ENCODE results near the gene MAST2. TPM values are rescaled to one million over a fixed set of nuclear protein-coding genes. Genes with fewer than 3 reads are reported as not detected.

MAST2 gene
- total and polyA plus RNA-seq, 9 of the 15 experiments (the other 6 are each of a cell fraction or from before 2014, with no cell fraction given), result 0.73 to 32.0 (median 17.8) TPM

DNA sequence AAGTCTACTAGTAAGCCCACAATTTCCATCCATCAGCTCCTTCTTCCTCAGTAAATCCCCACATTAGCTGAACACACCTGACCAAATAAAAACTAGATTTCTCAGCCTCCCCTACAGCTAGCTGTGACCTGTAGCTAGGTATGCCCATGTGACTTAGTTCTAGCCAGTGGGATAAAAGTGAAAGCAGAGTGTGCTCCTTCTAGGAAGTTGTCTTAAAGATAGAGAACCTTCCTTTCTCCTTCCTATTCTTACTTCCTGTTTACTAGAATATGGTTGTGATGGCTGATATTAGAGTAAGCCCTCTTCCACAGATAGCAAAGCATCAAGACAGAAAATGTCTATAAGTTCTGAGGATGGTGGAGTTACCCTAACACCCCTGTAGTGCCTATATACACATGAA is 262.0 kb downstream of the MAST2 start:
- ChIA-PET POLR2A (interaction anchor here (0.6 to 1.3 kb wide), 4 partner anchors 12 to 66 kb away, joined by 3 to 5 read pairs (median 4); no protein-coding TSS in a partner anchor), CTCF (ENCODE audit: low intra/inter-chr PET ratio) (no interaction called here)
- Histone ChIP-seq H3K27me3 (ENCODE audit: control insufficient read depth in 2 of 2, insufficient read depth in 2 of 2, low read length in 2 of 2) (no peaks in the 10 kb centered on the region), H3K79me2 (ENCODE audit: control insufficient read depth, insufficient read depth, low read length) (no peaks in the 10 kb centered on the region), H3K4me3 (no peak overlapping the region), H3K36me3 (ENCODE audit: control insufficient read depth, insufficient read depth, low read length) (peaks cover 12% of the 10 kb centered on the region; the same call in 2 of the 3 replicates), H3K9ac (ENCODE audit: insufficient read depth in 1 of 2, low read depth in 2 of 2, low read length in 2 of 2) (no peak overlapping the region), H3K9me1 (ENCODE audit: control insufficient read depth, insufficient read depth, low read length) (no peaks in the 10 kb centered on the region), H3K4me2 (ENCODE audit: insufficient read depth, low read length) (peak overlapping the region; percentile 28; the same call in 1 of the 2 replicates), H2AFZ (ENCODE audit: low read depth, low read length) (peak overlapping the region; percentile 82), H4K20me1 (replicated peaks; ENCODE audit: control insufficient read depth, insufficient read depth, low read length) (no peaks in the 10 kb centered on the region), H3K27ac (ENCODE audit: extremely low read depth, low read depth, low read length) (peak overlapping the region; percentile 37; the same call in 2 of the 3 replicates), H3K9me3 (replicated peaks; ENCODE audit: control insufficient read depth, insufficient read depth, low read depth, low read length) (no peaks in the 10 kb centered on the region), H3K4me1 (replicated peaks in 1 of 2; ENCODE audit: control insufficient read depth in 2 of 2, insufficient read depth in 2 of 2, low read length in 2 of 2) (peaks cover 0 to 13% of the 10 kb centered on the region in 2 experiments; a peak in 3 of 5 replicates)
- peak in 2 of 4 experiments; percentile 22 to 24 for DNase-seq (ENCODE audit: extremely low read depth in 1 of 4, low spot score in 3 of 4)
- in situ Hi-C loops (cut with MboI) (no loop called here), intact Hi-C loops (cut with micrococcal nuclease) (no loop called here)
- BruUV-seq (replicated peaks), result no TSS peak
- peak; percentile 87 for ATAC-seq
- FAIRE-seq, result no peak
- TF ChIP-seq, protein P1, sequence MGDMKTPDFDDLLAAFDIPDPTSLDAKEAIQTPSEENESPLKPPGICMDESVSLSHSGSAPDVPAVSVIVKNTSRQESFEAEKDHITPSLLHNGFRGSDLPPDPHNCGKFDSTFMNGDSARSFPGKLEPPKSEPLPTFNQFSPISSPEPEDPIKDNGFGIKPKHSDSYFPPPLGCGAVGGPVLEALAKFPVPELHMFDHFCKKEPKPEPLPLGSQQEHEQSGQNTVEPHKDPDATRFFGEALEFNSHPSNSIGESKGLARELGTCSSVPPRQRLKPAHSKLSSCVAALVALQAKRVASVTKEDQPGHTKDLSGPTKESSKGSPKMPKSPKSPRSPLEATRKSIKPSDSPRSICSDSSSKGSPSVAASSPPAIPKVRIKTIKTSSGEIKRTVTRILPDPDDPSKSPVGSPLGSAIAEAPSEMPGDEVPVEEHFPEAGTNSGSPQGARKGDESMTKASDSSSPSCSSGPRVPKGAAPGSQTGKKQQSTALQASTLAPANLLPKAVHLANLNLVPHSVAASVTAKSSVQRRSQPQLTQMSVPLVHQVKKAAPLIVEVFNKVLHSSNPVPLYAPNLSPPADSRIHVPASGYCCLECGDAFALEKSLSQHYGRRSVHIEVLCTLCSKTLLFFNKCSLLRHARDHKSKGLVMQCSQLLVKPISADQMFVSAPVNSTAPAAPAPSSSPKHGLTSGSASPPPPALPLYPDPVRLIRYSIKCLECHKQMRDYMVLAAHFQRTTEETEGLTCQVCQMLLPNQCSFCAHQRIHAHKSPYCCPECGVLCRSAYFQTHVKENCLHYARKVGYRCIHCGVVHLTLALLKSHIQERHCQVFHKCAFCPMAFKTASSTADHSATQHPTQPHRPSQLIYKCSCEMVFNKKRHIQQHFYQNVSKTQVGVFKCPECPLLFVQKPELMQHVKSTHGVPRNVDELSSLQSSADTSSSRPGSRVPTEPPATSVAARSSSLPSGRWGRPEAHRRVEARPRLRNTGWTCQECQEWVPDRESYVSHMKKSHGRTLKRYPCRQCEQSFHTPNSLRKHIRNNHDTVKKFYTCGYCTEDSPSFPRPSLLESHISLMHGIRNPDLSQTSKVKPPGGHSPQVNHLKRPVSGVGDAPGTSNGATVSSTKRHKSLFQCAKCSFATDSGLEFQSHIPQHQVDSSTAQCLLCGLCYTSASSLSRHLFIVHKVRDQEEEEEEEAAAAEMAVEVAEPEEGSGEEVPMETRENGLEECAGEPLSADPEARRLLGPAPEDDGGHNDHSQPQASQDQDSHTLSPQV (IDR thresholded peaks at IDR 0.05), result peak; percentile 39; the same call in 1 of the 2 replicates
- TF ChIP-seq KLF10 (CRISPR knock-in tag; IDR thresholded peaks at IDR 0.05) (no peak), RAD51 (IDR thresholded peaks at IDR 0.05; ENCODE audit: borderline replicate concordance, low read depth) (peak; percentile 87), CBFA2T2 (conservative IDR thresholded peaks at IDR 0.05) (0 out of 2 replicates have a peak, but pooled peaks have one; percentile 10), PTRF (tag; IDR thresholded peaks at IDR 0.05) (no peak), NFYB (IDR thresholded peaks at IDR 0.05; ENCODE audit: extremely low read depth, insufficient read length) (peak; percentile 50), CTBP1 (IDR thresholded peaks at IDR 0.05; ENCODE audit: borderline replicate concordance) (0 out of 2 replicates have a peak, but pooled peaks have one; percentile 9), ELF2 (CRISPR knock-in tag; IDR thresholded peaks at IDR 0.05) (0 out of 2 replicates have a peak, but pooled peaks have one; percentile 8)
- TF ChIP-seq, protein P2, sequence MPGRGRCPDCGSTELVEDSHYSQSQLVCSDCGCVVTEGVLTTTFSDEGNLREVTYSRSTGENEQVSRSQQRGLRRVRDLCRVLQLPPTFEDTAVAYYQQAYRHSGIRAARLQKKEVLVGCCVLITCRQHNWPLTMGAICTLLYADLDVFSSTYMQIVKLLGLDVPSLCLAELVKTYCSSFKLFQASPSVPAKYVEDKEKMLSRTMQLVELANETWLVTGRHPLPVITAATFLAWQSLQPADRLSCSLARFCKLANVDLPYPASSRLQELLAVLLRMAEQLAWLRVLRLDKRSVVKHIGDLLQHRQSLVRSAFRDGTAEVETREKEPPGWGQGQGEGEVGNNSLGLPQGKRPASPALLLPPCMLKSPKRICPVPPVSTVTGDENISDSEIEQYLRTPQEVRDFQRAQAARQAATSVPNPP (IDR thresholded peaks at IDR 0.05; ENCODE audit: borderline replicate concordance, insufficient read depth, insufficient read length), result no peak
